Trophoblast cell (in vitro differentiated cells and primary cell): Measurements from ENCODE around the gene STK33.

Source experiments
- DNase-seq, 2 donors: peaks; one replicate each; pipeline ENCODE4 v3.0.0-alpha.2; 2016
- H2AFZ ChIP-seq: 2 replicates; pipeline ENCODE4 v1.6.1; 2013; ENCODE audit warnings: low read length, moderate library complexity, mild to moderate bottlenecking; ENCODE audit not compliant: insufficient read depth, poor library complexity
- H2AK5ac ChIP-seq: 2 replicates; pipeline ENCODE4 v1.6.1; 2013; ENCODE audit warnings: mild to moderate bottlenecking, low read length
- H2BK120ac ChIP-seq: 2 replicates; pipeline ENCODE4 v1.6.1; 2013; ENCODE audit warnings: low read length, mild to moderate bottlenecking, moderate library complexity; ENCODE audit not compliant: insufficient read depth, poor library complexity
- H2BK12ac ChIP-seq: 2 replicates; pipeline ENCODE4 v1.6.1; 2013; ENCODE audit warnings: mild to moderate bottlenecking, low read length, moderate library complexity
- H2BK5ac ChIP-seq: 2 replicates; pipeline ENCODE4 v1.6.1; 2013; ENCODE audit warnings: low read length, low read depth, moderate library complexity, mild to moderate bottlenecking; ENCODE audit not compliant: poor library complexity
- H3K14ac ChIP-seq: 2 replicates; pipeline ENCODE4 v1.6.1; 2013; ENCODE audit warnings: mild to moderate bottlenecking, low read length
- H3K18ac ChIP-seq: 2 replicates; pipeline ENCODE4 v1.6.1; 2013; ENCODE audit warnings: mild to moderate bottlenecking, low read length
- H3K23ac ChIP-seq: 2 replicates; pipeline ENCODE4 v1.6.1; 2013; ENCODE audit warnings: low read length
- H3K27ac ChIP-seq: 2 replicates; pipeline ENCODE4 v1.5.1; 2013; ENCODE audit warnings: low read depth, mild to moderate bottlenecking, inconsistent platforms, low read length, moderate library complexity
- H3K27me3 ChIP-seq: 2 replicates; pipeline ENCODE4 v1.6.1; 2013; ENCODE audit warnings: inconsistent platforms, mild to moderate bottlenecking, low read length, moderate library complexity; ENCODE audit not compliant: insufficient read depth
- H3K36me3 ChIP-seq, 2 experiments: 1 replicate in 1 of 2; 2 replicates in 1 of 2; pipeline ENCODE4 v1.6.1; 2013; ENCODE audit warnings: low read length in 2 of 2, mild to moderate bottlenecking in 2 of 2, moderate library complexity in 1 of 2; ENCODE audit not compliant: insufficient read depth in 2 of 2, control insufficient read depth in 1 of 2
- H3K4ac ChIP-seq: 2 replicates; pipeline ENCODE4 v1.6.1; 2013; ENCODE audit warnings: low read depth, mild to moderate bottlenecking, low read length, moderate library complexity
- H3K4me1 ChIP-seq, 2 experiments: 1 replicate in 1 of 2; 2 replicates in 1 of 2; pipeline ENCODE4 v1.6.1; 2013; ENCODE audit warnings: low read length in 2 of 2, mild to moderate bottlenecking in 2 of 2, moderate library complexity in 1 of 2; ENCODE audit not compliant: insufficient read depth in 2 of 2, control insufficient read depth in 1 of 2
- H3K4me2 ChIP-seq: 2 replicates; pipeline ENCODE4 v1.6.1; 2013; ENCODE audit warnings: inconsistent platforms, mild to moderate bottlenecking, low read length, moderate library complexity
- H3K4me3 ChIP-seq: 2 replicates; pipeline ENCODE4 v1.5.1; 2013; ENCODE audit warnings: mild to moderate bottlenecking, low read depth, low read length, inconsistent platforms
- H3K79me1 ChIP-seq: one replicate; pipeline ENCODE4 v1.6.1; 2013; ENCODE audit warnings: low read length
- H3K79me2 ChIP-seq: 2 replicates; pipeline ENCODE4 v1.6.1; 2013; ENCODE audit warnings: low read length, mild to moderate bottlenecking; ENCODE audit not compliant: control insufficient read depth, insufficient read depth, poor library complexity
- H3K9ac ChIP-seq: 2 replicates; pipeline ENCODE4 v1.6.1; 2013; ENCODE audit warnings: mild to moderate bottlenecking, low read length
- H3K9me3 ChIP-seq: 2 replicates; pipeline ENCODE4 v1.6.1; 2013; ENCODE audit warnings: low read depth, mild to moderate bottlenecking, control low read depth, inconsistent platforms, low read length; ENCODE audit not compliant: insufficient read depth
- H4K12ac ChIP-seq: 2 replicates; pipeline ENCODE4 v1.6.1; 2013; ENCODE audit warnings: low read depth, mild to moderate bottlenecking, low read length, moderate library complexity
- H4K8ac ChIP-seq: 2 replicates; pipeline ENCODE4 v1.6.1; 2013; ENCODE audit warnings: low read depth, mild to moderate bottlenecking, low read length, moderate library complexity
- H4K91ac ChIP-seq: one replicate; pipeline ENCODE4 v1.6.1; 2013; ENCODE audit warnings: low read depth, mild to moderate bottlenecking, low read length, moderate library complexity
- WGBS: extraction: QIAGEN DNeasy Blood & Tissue Kit; methylation state at CpG from one replicate; pipeline ENCODE4 v1.1.7; 2013; ENCODE audit warnings: missing lambda C conversion rate; ENCODE audit not compliant: insufficient read length, insufficient coverage; ENCODE audit errors: extremely low coverage; 5-methylcytosine and 5-hydroxymethylcytosine counted together

STK33 gene

DNA sequence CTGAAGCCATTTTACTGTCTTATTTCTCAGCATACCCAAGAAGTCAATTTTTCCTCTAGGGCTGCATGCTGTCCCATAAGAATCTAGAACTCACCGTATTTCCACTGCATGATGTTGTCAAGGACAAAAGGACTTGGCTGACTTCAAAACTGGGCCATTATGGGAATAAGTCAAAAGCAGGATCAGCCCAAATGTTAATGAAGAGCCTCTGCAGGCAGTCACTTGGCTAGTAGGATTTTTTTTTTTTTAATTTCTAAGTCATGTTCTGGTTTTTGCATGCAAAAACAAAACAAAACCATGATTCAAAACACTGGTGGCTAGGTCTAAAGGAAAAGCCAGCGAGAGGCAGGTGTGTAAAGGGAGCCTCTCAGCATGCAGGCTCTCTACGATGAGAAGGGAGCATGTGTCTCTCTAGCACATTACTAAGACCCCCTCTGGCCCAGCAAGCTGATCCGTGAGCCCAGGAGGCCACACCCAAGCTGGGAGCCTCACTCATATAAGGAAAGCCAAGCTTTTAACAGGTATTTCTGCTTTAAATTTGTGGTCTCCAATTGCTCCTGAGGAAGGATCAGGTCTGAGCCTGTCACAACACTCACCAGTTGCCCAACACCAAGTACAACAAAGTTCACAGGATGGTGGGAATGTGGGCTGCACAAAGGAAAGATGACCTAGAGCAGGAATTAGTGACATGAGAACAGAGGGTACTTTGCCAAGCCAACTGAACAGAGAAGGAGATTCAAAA, 21.4 kb upstream of the STK33 start:
- Histone ChIP-seq H3K79me2 (no peaks in the 10 kb centered on the region), H3K27me3 (no peaks in the 10 kb centered on the region), H3K14ac (no peak overlapping the region), H3K4me1 (peaks cover 6 to 7% of the 10 kb centered on the region in 2 experiments), H2BK12ac (no peak overlapping the region), H3K9ac (no peak overlapping the region), H2BK5ac (no peak overlapping the region), H2AK5ac (no peak overlapping the region), H3K9me3 (no peaks in the 10 kb centered on the region), H3K36me3 (peaks cover 0 to 2% of the 10 kb centered on the region in 2 experiments), H4K91ac (no peak overlapping the region), H3K4ac (no peak overlapping the region), H3K18ac (no peak overlapping the region), H4K8ac (no peak overlapping the region), H2AFZ (no peak overlapping the region), H2BK120ac (no peak overlapping the region), H3K4me2 (no peak overlapping the region), H3K79me1 (no peaks in the 10 kb centered on the region), H3K27ac (no peak overlapping the region), H4K12ac (no peak overlapping the region), H3K23ac (no peak overlapping the region), H3K4me3 (no peak overlapping the region)
- WGBS: no CpG with 5 or more reads among the region's 4 CpGs
- DNase-seq: no peak

DNA sequence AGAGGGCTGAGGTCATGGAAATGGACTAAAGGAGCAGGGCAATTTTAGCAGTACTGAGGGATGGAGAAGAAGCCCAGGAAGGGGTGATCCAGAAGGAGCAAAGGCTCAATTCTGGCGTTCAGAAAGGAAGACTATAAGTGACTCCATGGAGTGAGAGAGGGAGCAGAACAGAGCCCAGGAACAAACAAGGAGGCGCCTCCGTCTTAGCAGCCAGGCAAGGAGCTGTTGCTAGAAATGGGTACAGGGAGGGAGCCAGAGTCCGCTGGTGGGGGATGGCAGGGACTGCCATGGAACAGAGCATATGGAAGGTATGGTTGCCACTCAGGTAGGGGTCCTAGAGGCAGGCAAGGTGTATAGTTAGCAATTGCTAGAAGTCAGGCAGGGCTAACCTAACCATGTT, 20.5 kb upstream of the STK33 start:
- no peak overlapping the region for H3K14ac ChIP-seq
- no peak overlapping the region for H2AFZ ChIP-seq
- no peak overlapping the region for H3K9ac ChIP-seq
- no peak overlapping the region for H3K4me2 ChIP-seq
- H3K23ac ChIP-seq: no peak overlapping the region
- no peak overlapping the region for H3K4ac ChIP-seq
- no peaks in the 10 kb centered on the region for H3K27me3 ChIP-seq
- no peaks in the 10 kb centered on the region for H3K79me2 ChIP-seq
- no peak overlapping the region for H3K27ac ChIP-seq
- H3K18ac ChIP-seq: no peak overlapping the region
- no peak overlapping the region for H4K8ac ChIP-seq
- H2BK120ac ChIP-seq: no peak overlapping the region
- H4K12ac ChIP-seq: no peak overlapping the region
- no peaks in the 10 kb centered on the region for H3K9me3 ChIP-seq
- no peaks in the 10 kb centered on the region for H3K79me1 ChIP-seq
- WGBS: no CpG with 5 or more reads among the region's 4 CpGs
- no peak overlapping the region for H2BK5ac ChIP-seq
- H4K91ac ChIP-seq: no peak overlapping the region
- peaks cover 6 to 7% of the 10 kb centered on the region in 2 experiments for H3K4me1 ChIP-seq
- H2AK5ac ChIP-seq: no peak overlapping the region
- no peak overlapping the region for H3K4me3 ChIP-seq
- DNase-seq: no peak
- peaks cover 0 to 2% of the 10 kb centered on the region in 2 experiments for H3K36me3 ChIP-seq
- no peak overlapping the region for H2BK12ac ChIP-seq

DNA sequence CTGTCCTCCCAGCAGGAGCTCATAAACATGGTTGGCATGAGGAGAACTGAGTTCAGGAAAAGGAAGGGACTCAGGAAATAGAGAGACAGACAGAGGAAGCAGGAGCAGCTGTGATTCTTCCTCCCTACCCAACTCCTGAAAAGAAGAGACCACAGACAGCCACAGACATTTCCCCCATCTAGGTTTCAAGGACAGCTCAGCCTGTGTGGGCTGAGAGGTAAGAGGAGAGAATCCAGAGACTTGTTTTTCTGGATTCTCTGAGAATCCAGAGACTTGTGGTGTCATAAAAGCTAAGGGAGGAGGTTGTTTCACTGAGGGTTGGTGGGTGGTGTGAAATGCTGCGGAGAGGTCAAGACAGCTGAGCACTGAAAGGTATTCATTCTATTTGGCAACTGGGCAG, 19.0 kb upstream of the STK33 start:
- Histone ChIP-seq H3K36me3 (no peaks in the 10 kb centered on the region), H3K4me2 (no peak overlapping the region), H3K4ac (no peak overlapping the region), H3K27me3 (no peaks in the 10 kb centered on the region), H3K9ac (no peak overlapping the region), H2BK12ac (no peak overlapping the region), H2BK120ac (no peak overlapping the region), H3K4me1 (peaks cover 6 to 7% of the 10 kb centered on the region in 2 experiments), H4K12ac (no peak overlapping the region), H3K23ac (no peak overlapping the region), H3K4me3 (no peak overlapping the region), H3K9me3 (no peaks in the 10 kb centered on the region), H4K8ac (no peak overlapping the region), H2AFZ (no peak overlapping the region), H3K79me2 (no peaks in the 10 kb centered on the region), H3K79me1 (no peaks in the 10 kb centered on the region), H4K91ac (no peak overlapping the region), H3K18ac (no peak overlapping the region), H3K14ac (no peak overlapping the region), H2AK5ac (no peak overlapping the region), H3K27ac (no peak overlapping the region), H2BK5ac (no peak overlapping the region)
- DNase-seq: peak in 1 of 2 donors; percentile 22
- WGBS: no CpG with 5 or more reads among the region's 1 CpG

DNA sequence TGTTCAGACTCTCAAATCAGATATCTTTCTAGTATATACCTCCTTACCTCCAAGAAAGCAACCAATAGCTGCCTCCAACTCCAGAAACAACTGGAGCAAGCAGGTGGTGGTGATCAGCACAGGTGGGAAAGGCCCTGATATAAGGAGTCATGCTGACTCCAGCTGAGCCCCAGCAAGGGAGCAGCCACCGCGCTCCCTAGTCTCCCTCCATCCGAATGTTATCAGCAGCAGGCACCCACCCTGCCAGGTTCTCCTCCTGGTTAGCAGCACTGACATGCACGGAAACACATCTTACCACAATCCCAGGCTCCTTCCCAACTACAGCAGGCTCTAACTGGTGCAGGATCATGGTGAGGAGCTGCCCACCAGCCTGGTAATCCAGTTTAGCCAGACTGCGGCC, 18.5 kb upstream of the STK33 start:
- Histone ChIP-seq H3K4me1 (peaks cover 6 to 7% of the 10 kb centered on the region in 2 experiments), H2BK120ac (no peak overlapping the region), H3K36me3 (no peaks in the 10 kb centered on the region), H3K4ac (no peak overlapping the region), H3K18ac (no peak overlapping the region), H2BK5ac (no peak overlapping the region), H3K4me3 (no peak overlapping the region), H2AK5ac (no peak overlapping the region), H3K14ac (no peak overlapping the region), H3K23ac (no peak overlapping the region), H3K9ac (no peak overlapping the region), H4K8ac (no peak overlapping the region), H3K27me3 (no peaks in the 10 kb centered on the region), H4K91ac (no peak overlapping the region), H2BK12ac (no peak overlapping the region), H4K12ac (no peak overlapping the region), H3K79me1 (no peaks in the 10 kb centered on the region), H2AFZ (no peak overlapping the region), H3K27ac (no peak overlapping the region), H3K9me3 (no peaks in the 10 kb centered on the region), H3K4me2 (no peak overlapping the region), H3K79me2 (no peaks in the 10 kb centered on the region)
- no peak for DNase-seq
- WGBS: no CpG with 5 or more reads among the region's 5 CpGs
